NCI-H748 treated with DMSO at 0.1 percent for 48 hours (cell line): ENCODE results near the gene RASA1.
"Not testable (repeated sequence)": the region's sequence is repeated elsewhere in the genome, so short reads cannot be mapped to it uniquely, and the experiment has no call there.

ENCODE experiments used
- DNase-seq: peaks from one replicate; lab custom pipeline; 2025; lab: John Stamatoyannopoulos, UW

RASA1 gene

GRCh38 chr5:87282269-87282668, 14.6 kb downstream of the RASA1 start:
- no peak for DNase-seq

GRCh38 chr5:87287266-87287665, 19.6 kb downstream of the RASA1 start:
- DNase-seq: not testable (repeated sequence)

GRCh38 chr5:87298692-87299362, 31.1 kb downstream of the RASA1 start:
- DNase-seq: no peak

GRCh38 chr5:87300176-87300575, 32.5 kb downstream of the RASA1 start:
- no peak for DNase-seq

GRCh38 chr5:87300744-87301143, 33.1 kb downstream of the RASA1 start:
- no peak for DNase-seq

- DNase-seq: no peak
Measured at GRCh38 chr5:87302061-87302460, 34.4 kb downstream of the RASA1 start.

GRCh38 chr5:87303324-87303723, 35.6 kb downstream of the RASA1 start:
- DNase-seq: no peak

- not testable (repeated sequence) for DNase-seq
Measured at GRCh38 chr5:87306090-87306489, 38.4 kb downstream of the RASA1 start.

GRCh38 chr5:87307796-87308423, 40.2 kb downstream of the RASA1 start:
- no peak for DNase-seq

GRCh38 chr5:87311405-87312279, 44.0 kb downstream of the RASA1 start:
- no peak for DNase-seq

GRCh38 chr5:87313216-87313615, 45.5 kb downstream of the RASA1 start:
- DNase-seq: no peak

GRCh38 chr5:87319469-87319868, 51.8 kb downstream of the RASA1 start:
- no peak for DNase-seq

GRCh38 chr5:87321605-87322004, 53.9 kb downstream of the RASA1 start:
- no peak for DNase-seq

GRCh38 chr5:87322381-87322780, 54.7 kb downstream of the RASA1 start:
- no peak for DNase-seq

GRCh38 chr5:87327998-87328397, 60.3 kb downstream of the RASA1 start:
- no peak for DNase-seq

GRCh38 chr5:87329114-87329513, 61.4 kb downstream of the RASA1 start:
- DNase-seq: no peak

GRCh38 chr5:87339986-87340385, 72.3 kb downstream of the RASA1 start:
- no peak for DNase-seq

GRCh38 chr5:87340716-87341115, 73.0 kb downstream of the RASA1 start:
- no peak for DNase-seq

GRCh38 chr5:87347272-87347671, 79.6 kb downstream of the RASA1 start:
- no peak for DNase-seq

- no peak for DNase-seq
Measured at GRCh38 chr5:87347841-87348240, 80.2 kb downstream of the RASA1 start.

GRCh38 chr5:87354496-87354895, 86.8 kb downstream of the RASA1 start:
- no peak for DNase-seq

GRCh38 chr5:87359106-87359505, 91.4 kb downstream of the RASA1 start:
- DNase-seq: no peak

GRCh38 chr5:87360132-87360531, 92.4 kb downstream of the RASA1 start:
- DNase-seq: no peak
